ENCODE data around the gene OR5B12. TPM values are rescaled to one million over a fixed set of nuclear protein-coding genes. Genes with fewer than 3 reads are reported as not detected.

OR5B12 gene
- total RNA-seq = not detected
- polyA plus RNA-seq = not detected

DNA sequence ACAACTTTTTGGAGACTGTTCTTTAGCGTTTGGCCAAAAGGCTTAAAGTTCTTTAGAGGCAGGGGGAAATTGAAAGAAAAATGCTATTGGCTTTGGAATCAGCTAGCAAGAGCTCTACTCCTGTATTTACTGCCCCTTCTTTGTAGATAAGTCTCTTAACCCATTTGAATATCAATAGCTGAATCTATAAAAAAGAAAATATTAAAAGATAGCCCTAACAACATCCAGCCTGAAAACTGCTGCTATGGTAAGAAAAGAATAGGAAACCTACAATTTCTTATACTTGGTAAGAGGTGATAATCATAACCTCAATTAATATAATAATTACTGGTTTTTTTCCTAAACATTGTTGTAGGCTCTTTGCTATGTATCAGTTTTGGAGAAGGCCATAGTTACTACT lies at the start of gene OR5B12:
OR5B12 (minus strand) TSS at position 101 of the 400 bp plus-strand sequence. CDS start 2,085 bp downstream, outside the sequence.
- H3K4me1 Mint-ChIP-seq = no peaks in the 10 kb centered on the region
- peaks cover 0 to 7% (median 4%) of the 10 kb centered on the region in 7 donors for H3K9me3 Mint-ChIP-seq
- ATAC-seq (ENCODE audit: low read depth in 2 of 2) (no peak), DNase-seq (no peak)
- peaks cover 8% of the 10 kb centered on the region for H3K27me3 Mint-ChIP-seq
- H3K4me3 Mint-ChIP-seq = no peak within 1 kb of the TSS
- H3K4me1 ChIP-seq (ENCODE audit: control insufficient read depth, insufficient read depth, low read length, poor library complexity, severe bottlenecking) = no peaks in the 10 kb centered on the region
- H3K4me3 ChIP-seq (ENCODE audit: low read depth, low read length) = no peak within 1 kb of the TSS
- no peaks in the 10 kb centered on the region for H3K36me3 ChIP-seq (ENCODE audit: control insufficient read depth, insufficient read depth, low read length)
- H3K27ac ChIP-seq (ENCODE audit: insufficient read depth, low read length, poor library complexity, severe bottlenecking) = no peak within 1 kb of the TSS
- no peak within 1 kb of the TSS for H3K27ac Mint-ChIP-seq
- H3K36me3 Mint-ChIP-seq = no peaks in the 10 kb centered on the region
- H3K9me3 ChIP-seq (ENCODE audit: control insufficient read depth in 2 of 2, low read length in 2 of 2) = no peaks in the 10 kb centered on the region
- H3K27me3 ChIP-seq (ENCODE audit: control insufficient read depth, insufficient read depth, low read length) = no peaks in the 10 kb centered on the region

- Mint-ChIP-seq H3K4me1 (no peaks in the 10 kb centered on the region), H3K9me3 (peaks cover 0 to 3% (median 0%) of the 10 kb centered on the region in 7 donors), H3K36me3 (peaks cover 6% of the 10 kb centered on the region), H3K27me3 (no peaks in the 10 kb centered on the region), H3K4me3 (no peak overlapping the region), H3K27ac (no peak overlapping the region)
- no peak overlapping the region for H3K4me3 ChIP-seq (ENCODE audit: low read depth, low read length)
- H3K9me3 ChIP-seq (ENCODE audit: control insufficient read depth in 2 of 2, low read length in 2 of 2) = no peaks in the 10 kb centered on the region
- DNase-seq (no peak), ATAC-seq (ENCODE audit: low read depth in 2 of 2) (no peak)
- H3K36me3 ChIP-seq (ENCODE audit: control insufficient read depth, insufficient read depth, low read length) = no peaks in the 10 kb centered on the region
- H3K27ac ChIP-seq (ENCODE audit: insufficient read depth, low read length, poor library complexity, severe bottlenecking) = no peak overlapping the region
- no peaks in the 10 kb centered on the region for H3K4me1 ChIP-seq (ENCODE audit: control insufficient read depth, insufficient read depth, low read length, poor library complexity, severe bottlenecking)
- no peaks in the 10 kb centered on the region for H3K27me3 ChIP-seq (ENCODE audit: control insufficient read depth, insufficient read depth, low read length)
Measured at GRCh38 chr11:58490827-58491226, 48.8 kb upstream of the OR5B12 start.

GRCh38 chr11:58487170-58487569 lies 45.1 kb upstream of the OR5B12 start:
- DNase-seq (no peak), ATAC-seq (ENCODE audit: low read depth in 2 of 2) (no peak)
- H3K4me3 ChIP-seq (ENCODE audit: low read depth, low read length) = no peak overlapping the region
- no peaks in the 10 kb centered on the region for H3K4me1 ChIP-seq (ENCODE audit: control insufficient read depth, insufficient read depth, low read length, poor library complexity, severe bottlenecking)
- Mint-ChIP-seq H3K27me3 (peaks cover 5% of the 10 kb centered on the region), H3K9me3 (peaks cover 0 to 7% (median 0%) of the 10 kb centered on the region in 7 donors), H3K4me3 (no peak overlapping the region), H3K27ac (no peak overlapping the region), H3K36me3 (peaks cover 3% of the 10 kb centered on the region), H3K4me1 (no peaks in the 10 kb centered on the region)
- H3K9me3 ChIP-seq (ENCODE audit: control insufficient read depth in 2 of 2, low read length in 2 of 2) = no peaks in the 10 kb centered on the region
- no peaks in the 10 kb centered on the region for H3K27me3 ChIP-seq (ENCODE audit: control insufficient read depth, insufficient read depth, low read length)
- no peak overlapping the region for H3K27ac ChIP-seq (ENCODE audit: insufficient read depth, low read length, poor library complexity, severe bottlenecking)
- no peaks in the 10 kb centered on the region for H3K36me3 ChIP-seq (ENCODE audit: control insufficient read depth, insufficient read depth, low read length)

DNA sequence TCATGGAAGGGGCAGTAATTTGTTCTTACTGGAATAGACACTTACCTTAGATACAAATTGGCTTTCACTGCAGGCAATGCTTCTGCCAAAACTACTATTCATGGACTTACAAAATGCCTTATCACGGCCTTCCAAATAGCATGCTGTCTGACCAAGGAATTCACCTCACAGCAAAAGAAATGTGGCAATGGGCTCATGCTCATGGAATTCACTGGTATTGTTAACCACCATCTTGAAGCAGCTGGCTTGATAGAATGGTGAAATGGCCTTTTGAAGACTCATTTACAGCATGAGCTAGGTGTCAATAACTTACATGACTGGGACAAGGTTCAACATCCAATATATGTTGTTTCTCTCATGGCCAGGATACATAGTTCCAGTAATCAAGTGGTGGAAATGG lies 43.9 kb upstream of the OR5B12 start:
- no peaks in the 10 kb centered on the region for H3K9me3 ChIP-seq (ENCODE audit: control insufficient read depth in 2 of 2, low read length in 2 of 2)
- no peak overlapping the region for H3K4me3 ChIP-seq (ENCODE audit: low read depth, low read length)
- no peaks in the 10 kb centered on the region for H3K27me3 ChIP-seq (ENCODE audit: control insufficient read depth, insufficient read depth, low read length)
- Mint-ChIP-seq H3K36me3 (peaks cover 3% of the 10 kb centered on the region), H3K4me3 (no peak overlapping the region), H3K27me3 (peaks cover 5% of the 10 kb centered on the region), H3K4me1 (no peaks in the 10 kb centered on the region), H3K9me3 (peaks cover 0 to 7% (median 0%) of the 10 kb centered on the region in 7 donors), H3K27ac (no peak overlapping the region)
- ATAC-seq (ENCODE audit: low read depth in 2 of 2) (no peak), DNase-seq (no peak)
- no peaks in the 10 kb centered on the region for H3K4me1 ChIP-seq (ENCODE audit: control insufficient read depth, insufficient read depth, low read length, poor library complexity, severe bottlenecking)
- H3K36me3 ChIP-seq (ENCODE audit: control insufficient read depth, insufficient read depth, low read length) = no peaks in the 10 kb centered on the region
- no peak overlapping the region for H3K27ac ChIP-seq (ENCODE audit: insufficient read depth, low read length, poor library complexity, severe bottlenecking)

DNA sequence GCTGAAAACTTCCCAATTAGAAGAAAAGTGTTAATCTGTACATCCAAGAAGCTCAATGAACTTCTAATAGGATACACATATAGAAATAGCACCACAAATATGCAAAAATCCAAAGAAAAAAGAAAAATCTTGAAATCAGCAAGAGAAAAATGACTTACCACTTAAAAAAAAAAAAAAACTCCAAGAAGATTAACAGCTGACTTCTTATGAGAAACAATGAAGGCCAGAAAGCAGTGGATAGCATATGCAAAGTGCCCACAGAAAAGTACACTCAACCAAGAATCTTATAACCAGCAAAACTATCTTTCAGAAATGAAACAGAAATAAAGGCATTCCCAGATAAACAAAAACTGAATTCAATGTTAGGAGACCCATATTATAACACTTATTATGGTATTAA lies 29.9 kb upstream of the OR5B12 start:
- peaks cover 17 to 25% of the 10 kb centered on the region in 2 experiments for H3K9me3 ChIP-seq (ENCODE audit: control insufficient read depth in 2 of 2, low read length in 2 of 2)
- no peak overlapping the region for H3K4me3 Mint-ChIP-seq
- no peaks in the 10 kb centered on the region for H3K4me1 ChIP-seq (ENCODE audit: control insufficient read depth, insufficient read depth, low read length, poor library complexity, severe bottlenecking)
- no peak for ATAC-seq (ENCODE audit: low read depth in 2 of 2)
- H3K4me3 ChIP-seq (ENCODE audit: low read depth, low read length) = no peak overlapping the region
- H3K9me3 Mint-ChIP-seq = peaks cover 11 to 43% (median 14%) of the 10 kb centered on the region in 7 donors
- H3K36me3 Mint-ChIP-seq = no peaks in the 10 kb centered on the region
- DNase-seq = no peak
- no peaks in the 10 kb centered on the region for H3K27me3 ChIP-seq (ENCODE audit: control insufficient read depth, insufficient read depth, low read length)
- H3K4me1 Mint-ChIP-seq = no peaks in the 10 kb centered on the region
- H3K27ac ChIP-seq (ENCODE audit: insufficient read depth, low read length, poor library complexity, severe bottlenecking) = no peak overlapping the region
- no peak overlapping the region for H3K27ac Mint-ChIP-seq
- H3K27me3 Mint-ChIP-seq = peaks cover 6% of the 10 kb centered on the region
- no peaks in the 10 kb centered on the region for H3K36me3 ChIP-seq (ENCODE audit: control insufficient read depth, insufficient read depth, low read length)

GRCh38 chr11:58466293-58466692 lies 24.3 kb upstream of the OR5B12 start:
- Mint-ChIP-seq H3K36me3 (no peaks in the 10 kb centered on the region), H3K4me1 (no peaks in the 10 kb centered on the region), H3K27ac (no peak overlapping the region), H3K27me3 (no peaks in the 10 kb centered on the region), H3K4me3 (no peak overlapping the region), H3K9me3 (peaks cover 0 to 15% (median 4%) of the 10 kb centered on the region in 7 donors)
- H3K4me3 ChIP-seq (ENCODE audit: low read depth, low read length) = no peak overlapping the region
- H3K36me3 ChIP-seq (ENCODE audit: control insufficient read depth, insufficient read depth, low read length) = no peaks in the 10 kb centered on the region
- peaks cover 7 to 13% of the 10 kb centered on the region in 2 experiments for H3K9me3 ChIP-seq (ENCODE audit: control insufficient read depth in 2 of 2, low read length in 2 of 2)
- H3K4me1 ChIP-seq (ENCODE audit: control insufficient read depth, insufficient read depth, low read length, poor library complexity, severe bottlenecking) = no peaks in the 10 kb centered on the region
- DNase-seq (no peak), ATAC-seq (ENCODE audit: low read depth in 2 of 2) (no peak)
- no peak overlapping the region for H3K27ac ChIP-seq (ENCODE audit: insufficient read depth, low read length, poor library complexity, severe bottlenecking)
- no peaks in the 10 kb centered on the region for H3K27me3 ChIP-seq (ENCODE audit: control insufficient read depth, insufficient read depth, low read length)

- peaks cover 3 to 7% of the 10 kb centered on the region in 2 experiments for H3K9me3 ChIP-seq (ENCODE audit: control insufficient read depth in 2 of 2, low read length in 2 of 2)
Measured at GRCh38 chr11:58465690-58466089, 23.7 kb upstream of the OR5B12 start.

GRCh38 chr11:58451585-58451984 lies 9.5 kb upstream of the OR5B12 start:
- Histone ChIP-seq H3K27ac (ENCODE audit: insufficient read depth, low read length, poor library complexity, severe bottlenecking) (no peak overlapping the region), H3K27me3 (ENCODE audit: control insufficient read depth, insufficient read depth, low read length) (no peaks in the 10 kb centered on the region), H3K36me3 (ENCODE audit: control insufficient read depth, insufficient read depth, low read length) (no peaks in the 10 kb centered on the region), H3K4me3 (ENCODE audit: low read depth, low read length) (no peak overlapping the region), H3K4me1 (ENCODE audit: control insufficient read depth, insufficient read depth, low read length, poor library complexity, severe bottlenecking) (no peaks in the 10 kb centered on the region), H3K9me3 (ENCODE audit: control insufficient read depth in 2 of 2, low read length in 2 of 2) (no peaks in the 10 kb centered on the region)
- Mint-ChIP-seq H3K27me3 (peaks cover 8% of the 10 kb centered on the region), H3K36me3 (no peaks in the 10 kb centered on the region), H3K9me3 (peaks cover 0 to 6% (median 0%) of the 10 kb centered on the region in 7 donors), H3K4me1 (no peaks in the 10 kb centered on the region), H3K4me3 (no peak overlapping the region), H3K27ac (no peak overlapping the region)
- no peak for ATAC-seq (ENCODE audit: low read depth in 2 of 2)
- DNase-seq = no peak

More at GRCh38 chr11:58465690-58466089, 23.7 kb upstream of the OR5B12 start:
- Mint-ChIP-seq H3K27me3 (no peaks in the 10 kb centered on the region), H3K4me1 (no peaks in the 10 kb centered on the region), H3K36me3 (no peaks in the 10 kb centered on the region), H3K9me3 (peaks cover 0 to 14% (median 4%) of the 10 kb centered on the region in 7 donors), H3K27ac (no peak overlapping the region), H3K4me3 (no peak overlapping the region)
- DNase-seq (no peak), ATAC-seq (ENCODE audit: low read depth in 2 of 2) (no peak)
- H3K4me3 ChIP-seq (ENCODE audit: low read depth, low read length) = no peak overlapping the region
- H3K36me3 ChIP-seq (ENCODE audit: control insufficient read depth, insufficient read depth, low read length) = no peaks in the 10 kb centered on the region
- H3K4me1 ChIP-seq (ENCODE audit: control insufficient read depth, insufficient read depth, low read length, poor library complexity, severe bottlenecking) = no peaks in the 10 kb centered on the region
- H3K27me3 ChIP-seq (ENCODE audit: control insufficient read depth, insufficient read depth, low read length) = no peaks in the 10 kb centered on the region
- H3K27ac ChIP-seq (ENCODE audit: insufficient read depth, low read length, poor library complexity, severe bottlenecking) = no peak overlapping the region
